NT2/D1 (cell line): ENCODE results near the gene ALKAL2.

Source experiments
- SUZ12 ChIP-seq: IDR thresholded peaks from 2 replicates; pipeline ENCODE4 v1.6.1; 2011; ENCODE audit not compliant: insufficient read length, insufficient read depth; ENCODE audit errors: extremely low read depth
- ZNF274 ChIP-seq: IDR thresholded peaks from 2 replicates; pipeline ENCODE4 v1.6.1; 2011; ENCODE audit warnings: mild to moderate bottlenecking, low read depth, low read length

DNA sequence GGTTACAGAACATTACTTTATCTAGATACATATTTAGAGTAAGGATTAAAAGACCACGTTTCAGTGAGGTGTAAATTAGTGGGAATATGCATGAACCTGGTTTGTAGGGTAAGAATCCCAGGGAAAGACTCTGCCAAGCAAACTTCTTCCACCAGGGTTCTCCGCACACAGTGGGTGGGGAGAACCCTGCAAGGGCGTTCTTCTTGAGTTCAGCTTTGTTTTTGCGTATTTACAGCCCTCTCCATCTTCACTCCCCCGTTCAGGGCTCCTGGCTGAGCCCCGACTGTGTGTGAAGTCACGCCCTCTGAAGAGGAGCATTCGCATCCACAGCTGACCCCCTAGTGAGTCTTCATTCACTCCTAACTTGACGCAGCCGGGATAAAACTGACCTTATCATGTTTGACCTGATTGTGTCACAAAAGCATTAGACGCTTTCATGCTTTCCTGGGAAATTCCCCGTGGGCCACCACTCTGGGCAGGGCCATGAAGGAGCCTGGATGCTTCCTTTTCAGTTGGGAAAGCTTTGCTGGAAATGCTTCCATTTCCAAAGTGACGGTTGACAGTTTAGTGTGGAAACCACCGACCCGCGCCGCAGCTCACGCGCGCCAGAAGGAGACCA, 1.0 kb downstream of the ALKAL2 start:
- TF ChIP-seq ZNF274 (no peak), SUZ12 (no peak)
